ENCODE results near the gene NFE2L1.
"Not testable (repeated sequence)": the region's sequence is repeated elsewhere in the genome, so short reads cannot be mapped to it uniquely, and the experiment has no call there.

Gene NFE2L1

DNA sequence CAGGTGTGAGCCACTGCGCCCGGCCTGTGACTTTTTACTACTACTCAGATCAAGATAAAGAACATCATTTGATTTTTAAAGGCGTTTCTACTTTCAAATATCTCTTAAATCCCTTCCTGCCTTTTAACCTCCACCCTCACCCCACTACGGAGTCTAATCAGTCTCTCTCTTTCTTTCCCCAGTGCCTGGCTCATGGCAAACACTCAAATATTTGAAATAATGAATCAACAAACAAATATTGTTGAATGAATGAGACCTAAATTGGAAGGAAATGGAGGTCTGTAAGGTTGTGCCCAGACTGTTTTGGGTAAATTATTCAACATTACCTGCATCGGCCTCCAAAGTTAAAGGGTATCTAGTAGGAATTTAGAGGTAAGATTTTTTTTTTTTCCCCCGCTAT is 25.3 kb upstream of the NFE2L1 start:
- no peak overlapping the region for H3K4me3 ChIP-seq (ENCODE audit: low read depth, low read length)

DNA sequence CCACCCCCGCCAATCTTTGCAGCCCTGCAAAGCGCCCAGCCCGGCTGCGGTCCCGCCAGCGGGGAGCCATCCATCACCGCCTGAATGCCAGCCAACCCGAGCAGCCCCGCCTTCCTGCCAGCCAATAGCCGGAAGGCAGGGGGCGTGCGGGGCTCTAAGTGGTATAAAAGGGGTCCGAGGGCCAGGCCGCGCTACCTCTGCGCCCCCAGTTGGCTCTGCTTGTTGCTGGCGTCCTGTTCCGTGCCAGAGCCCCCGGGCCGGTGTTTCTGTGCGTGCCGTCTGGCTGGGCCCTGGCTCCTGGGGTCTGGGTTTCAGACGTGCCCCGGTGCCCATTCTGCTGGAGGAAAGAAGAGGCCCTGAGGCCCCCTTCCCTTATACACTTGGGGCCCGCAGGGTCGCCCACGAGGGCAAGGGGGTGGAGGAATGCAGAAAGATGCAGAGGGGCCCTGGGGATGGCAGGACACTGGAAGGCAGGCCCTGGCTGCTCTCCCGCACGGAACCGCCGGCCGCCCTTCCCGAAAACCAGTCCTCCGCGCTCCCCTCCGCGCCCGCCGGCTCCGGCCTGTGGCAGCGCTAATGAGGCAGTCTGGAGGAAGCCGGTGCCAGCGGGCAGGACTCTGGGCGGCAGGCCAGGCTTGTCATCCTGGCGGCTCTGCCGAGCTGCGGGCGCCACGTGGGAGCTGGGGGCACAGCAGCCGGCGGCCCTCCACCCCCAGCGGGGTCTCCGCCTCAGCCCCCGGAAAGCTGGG is 24.6 kb upstream of the NFE2L1 start:
- H3K4me3 ChIP-seq (ENCODE audit: low read depth, low read length), result peak overlapping the region; percentile 38

DNA sequence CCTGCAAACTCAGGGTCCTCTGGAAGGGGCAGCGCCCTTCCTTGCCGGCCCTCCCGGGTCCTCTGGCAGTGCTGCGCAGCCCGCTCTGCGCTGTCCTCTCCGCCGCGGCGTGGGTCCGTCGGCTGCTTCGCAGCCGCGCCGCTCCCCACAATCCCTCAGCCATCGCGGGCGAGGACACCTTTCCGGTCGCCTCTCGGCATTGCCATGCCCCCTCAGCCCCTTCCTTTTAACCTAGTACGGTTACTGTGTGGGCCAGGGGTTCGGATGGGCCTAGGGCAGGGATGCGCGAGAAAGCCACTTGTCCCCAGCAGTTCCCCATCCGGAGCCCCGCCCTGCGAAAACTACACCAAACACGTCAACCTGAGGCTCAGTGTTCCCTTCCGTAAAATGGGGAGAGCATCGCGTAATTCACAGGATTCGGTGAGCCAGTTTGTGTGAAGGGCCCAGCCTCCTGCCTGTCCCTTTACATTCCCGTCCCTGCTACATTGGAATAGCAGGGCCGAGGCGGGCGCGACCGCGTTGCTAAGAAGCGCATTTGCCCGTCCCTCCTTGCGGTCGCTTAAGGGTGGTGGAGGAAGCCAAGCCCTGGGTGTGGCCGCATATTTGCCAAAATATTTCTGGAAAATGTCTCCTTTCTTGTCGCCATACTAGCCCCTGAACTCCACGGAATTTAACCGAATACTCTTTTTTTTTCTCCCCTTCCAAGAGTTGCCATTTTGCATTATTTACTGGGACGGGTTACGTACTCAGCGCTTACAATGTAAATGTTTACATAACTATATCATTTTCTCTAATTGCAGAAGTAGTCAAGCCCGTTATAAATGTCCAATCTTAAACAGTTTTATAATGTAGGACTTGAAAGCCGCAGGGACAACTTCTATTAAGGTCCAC is 23.8 kb upstream of the NFE2L1 start:
- H3K4me3 ChIP-seq (ENCODE audit: low read depth, low read length), result peak overlapping the region; percentile 38

DNA sequence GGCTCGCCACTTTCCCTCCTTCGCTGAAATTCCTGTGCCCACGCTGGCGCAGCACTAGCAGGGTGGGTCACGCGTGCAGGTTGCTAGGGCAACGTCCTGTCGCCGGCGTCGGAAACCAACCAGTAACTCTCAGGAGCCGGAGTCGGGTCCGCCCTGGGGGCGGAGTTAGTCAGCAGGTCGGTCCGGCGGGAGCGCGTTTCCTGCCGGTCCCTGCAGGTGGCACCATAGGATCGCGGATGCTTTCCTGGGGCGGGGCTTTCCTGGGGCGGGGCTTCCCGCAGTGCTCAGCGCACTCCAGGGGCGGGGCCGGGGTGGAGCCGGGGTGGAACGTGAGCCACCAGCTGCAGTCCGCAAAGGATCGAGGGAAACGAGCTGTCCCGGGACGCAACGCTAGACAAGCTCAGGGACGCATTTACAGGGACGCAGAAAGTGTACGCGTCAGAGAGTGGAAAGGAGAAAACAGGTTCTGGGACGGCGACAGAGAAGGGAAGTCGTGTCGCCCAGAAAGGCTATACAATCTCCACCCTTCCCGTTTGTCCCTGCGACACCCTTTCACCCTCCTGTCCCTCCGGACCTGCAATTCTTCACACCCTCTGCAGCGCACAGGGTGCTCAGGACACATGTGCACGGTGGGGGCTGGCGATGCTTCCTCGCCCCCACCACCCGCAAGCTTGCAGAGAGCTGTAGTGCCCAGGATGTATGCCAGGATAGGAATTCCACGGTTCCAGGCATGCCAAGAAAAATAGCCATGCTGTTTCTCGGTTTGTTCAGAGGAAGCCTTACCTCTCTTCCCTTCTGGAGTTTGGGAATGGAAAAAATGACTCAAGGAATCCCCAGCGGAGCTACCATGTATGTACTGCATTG is 22.9 kb upstream of the NFE2L1 start:
- peak overlapping the region; percentile 70 for H3K4me3 ChIP-seq (ENCODE audit: low read depth, low read length)

DNA sequence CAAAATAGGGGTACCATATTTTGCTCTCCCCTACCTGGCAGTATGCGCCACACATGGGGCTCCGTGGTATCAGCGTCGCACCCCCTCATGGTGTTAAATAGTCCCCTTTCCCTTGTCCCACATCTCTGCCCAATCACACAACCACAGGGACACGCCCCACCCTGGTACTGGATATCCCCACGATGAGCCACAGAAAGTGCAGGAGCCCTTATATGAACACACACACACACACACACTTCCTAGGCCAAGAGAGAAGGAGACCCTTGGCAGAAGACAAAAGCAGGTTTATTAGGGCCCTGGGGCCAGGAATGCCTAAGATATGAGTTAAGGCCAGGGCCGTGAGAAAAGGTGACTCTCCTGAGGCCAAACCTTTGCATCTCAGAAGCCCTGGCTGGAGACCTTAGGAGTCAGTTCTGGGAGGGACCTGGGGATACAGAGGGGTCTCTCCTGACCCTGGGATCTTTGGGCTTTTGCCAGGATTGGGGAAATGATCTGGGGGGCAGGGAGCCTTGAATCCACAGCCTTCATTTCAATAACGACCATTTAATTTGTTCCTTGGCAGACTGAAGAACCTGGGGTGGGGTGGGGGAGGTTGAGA is 22.2 kb upstream of the NFE2L1 start:
- no peak overlapping the region for H3K4me3 ChIP-seq (ENCODE audit: low read depth, low read length)

DNA sequence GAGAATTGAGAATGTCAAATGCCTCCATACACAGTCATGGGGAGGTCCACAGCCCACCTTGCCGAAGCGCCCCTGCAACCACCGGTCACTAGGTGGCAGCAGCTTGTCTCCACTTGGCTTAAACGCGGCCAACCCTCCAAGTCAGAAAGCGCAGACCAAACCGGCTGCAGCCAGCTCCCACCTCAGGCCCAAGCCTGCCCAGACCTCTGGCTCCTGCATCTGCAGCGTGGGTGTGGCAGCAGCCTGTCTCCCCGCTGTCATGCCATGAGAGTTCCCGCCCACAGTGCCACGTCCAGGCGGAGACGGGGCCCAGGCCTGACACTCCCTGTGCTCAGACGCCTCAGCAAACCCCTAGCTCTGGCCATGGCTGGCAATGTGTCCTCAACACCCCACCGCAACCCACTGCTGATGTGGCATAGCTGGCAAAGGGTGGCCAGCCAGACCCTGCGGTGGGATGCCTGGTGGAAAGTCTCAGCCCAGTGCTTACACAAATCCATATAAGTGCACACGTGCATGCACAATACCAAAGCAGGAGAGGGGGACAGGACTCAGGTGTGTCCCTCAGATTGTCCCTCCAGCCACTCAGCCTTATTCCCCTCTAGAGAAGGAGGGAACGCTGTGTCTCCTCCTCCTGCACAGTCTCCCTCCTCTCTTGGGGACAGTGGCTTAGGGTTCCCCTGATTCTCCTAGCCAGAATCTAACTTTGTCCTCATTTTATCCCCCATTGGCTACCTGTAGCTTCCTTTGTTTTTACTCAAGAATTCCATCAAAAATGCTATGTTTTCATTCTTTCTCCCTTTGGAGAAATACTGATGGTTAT is 21.4 kb upstream of the NFE2L1 start:
- no peak overlapping the region for H3K4me3 ChIP-seq (ENCODE audit: low read depth, low read length)

DNA sequence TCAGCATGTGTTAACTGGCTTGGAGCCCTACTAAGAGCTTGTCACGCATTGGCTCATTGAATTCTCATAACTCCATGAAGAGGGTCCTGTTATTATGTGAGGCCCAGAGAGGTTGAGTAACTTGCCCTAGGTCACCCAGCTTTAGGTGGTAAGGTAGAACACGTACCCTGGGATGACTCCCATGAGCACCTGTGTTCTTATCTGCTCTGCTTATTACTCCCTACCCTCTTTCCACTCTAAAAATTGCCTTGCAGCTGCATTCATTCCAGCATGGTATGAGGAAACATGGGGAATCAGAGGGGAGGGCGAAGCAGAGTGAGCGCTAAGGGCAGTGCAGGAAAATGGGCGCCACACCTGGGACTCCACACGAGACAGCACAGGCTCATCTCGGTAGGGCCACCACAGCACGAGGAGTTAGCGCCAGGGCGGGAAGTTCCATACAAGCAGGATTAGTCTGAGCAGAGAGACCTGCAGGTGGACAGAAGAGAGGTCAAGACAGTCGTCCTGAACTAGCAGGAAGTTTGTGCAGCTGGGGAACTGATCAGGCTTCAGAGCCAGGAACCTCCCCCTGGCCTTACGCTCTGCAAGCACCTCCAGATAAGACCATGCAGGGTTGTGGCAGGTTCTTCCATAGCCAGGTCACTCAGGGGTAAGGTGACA is 20.7 kb upstream of the NFE2L1 start:
- no peak overlapping the region for H3K4me3 ChIP-seq (ENCODE audit: low read depth, low read length)

DNA sequence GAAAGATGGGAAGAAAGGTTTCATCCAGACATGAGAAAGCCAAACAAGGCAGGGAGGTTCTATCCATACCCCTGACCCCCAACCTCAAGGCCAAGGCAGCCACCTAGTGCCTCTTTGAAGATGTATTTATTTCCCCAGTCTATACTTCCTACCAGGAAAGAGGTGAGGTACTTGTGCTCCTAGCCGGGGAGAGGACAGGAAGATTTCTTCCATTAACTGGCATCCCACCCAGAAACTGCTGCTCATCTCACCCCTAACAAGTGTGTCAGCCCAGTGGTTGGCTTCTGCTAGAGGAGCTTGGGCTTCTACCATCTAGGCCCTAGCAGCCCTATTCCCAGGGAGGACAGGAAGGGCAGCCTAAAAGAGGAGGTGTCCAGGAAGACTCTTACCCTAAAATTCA is 19.4 kb upstream of the NFE2L1 start:
- H3K4me3 ChIP-seq (ENCODE audit: low read depth, low read length), result no peak overlapping the region

DNA sequence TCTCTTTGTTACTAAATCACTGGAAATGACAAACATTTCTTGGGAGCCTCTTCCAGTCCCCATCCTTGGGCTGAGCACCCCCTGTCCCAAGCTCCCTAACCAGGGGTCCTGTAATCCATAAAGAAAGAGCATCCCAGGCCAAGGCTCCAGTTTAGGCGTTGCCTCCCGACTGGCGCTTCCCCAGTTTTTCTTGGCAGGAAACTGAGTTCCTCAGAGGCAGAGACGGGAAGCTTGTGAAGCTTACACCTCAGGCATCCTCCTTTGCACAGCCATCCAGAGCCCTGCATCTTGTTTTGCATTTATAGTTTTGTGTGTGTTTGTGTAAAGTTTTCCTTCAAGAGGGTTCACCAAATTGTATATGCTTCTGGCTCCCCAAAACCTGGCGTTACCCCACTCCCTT is 17.6 kb upstream of the NFE2L1 start:
- no peak overlapping the region for H3K4me3 ChIP-seq (ENCODE audit: low read depth, low read length)

DNA sequence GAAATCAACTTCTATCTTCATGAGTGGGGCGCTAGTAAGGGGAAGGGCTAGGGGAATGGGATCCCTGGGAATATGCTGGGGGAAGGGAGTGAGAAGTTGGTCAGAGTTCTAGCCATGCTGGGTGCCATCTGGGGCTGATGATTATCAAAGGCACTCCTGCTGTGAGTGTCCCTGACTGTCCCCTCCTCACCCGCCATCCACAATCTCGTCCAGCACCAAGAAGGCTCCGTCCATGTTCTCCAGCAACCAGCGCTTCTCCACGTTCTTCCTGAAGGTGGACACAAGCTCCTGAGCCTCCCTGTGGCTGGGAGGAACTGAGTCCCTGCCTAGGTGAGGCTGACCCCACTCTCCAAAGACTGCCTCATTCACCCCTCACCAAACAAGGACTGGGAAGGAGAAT is 16.2 kb upstream of the NFE2L1 start:
- no peak overlapping the region for H3K4me3 ChIP-seq (ENCODE audit: low read depth, low read length)

DNA sequence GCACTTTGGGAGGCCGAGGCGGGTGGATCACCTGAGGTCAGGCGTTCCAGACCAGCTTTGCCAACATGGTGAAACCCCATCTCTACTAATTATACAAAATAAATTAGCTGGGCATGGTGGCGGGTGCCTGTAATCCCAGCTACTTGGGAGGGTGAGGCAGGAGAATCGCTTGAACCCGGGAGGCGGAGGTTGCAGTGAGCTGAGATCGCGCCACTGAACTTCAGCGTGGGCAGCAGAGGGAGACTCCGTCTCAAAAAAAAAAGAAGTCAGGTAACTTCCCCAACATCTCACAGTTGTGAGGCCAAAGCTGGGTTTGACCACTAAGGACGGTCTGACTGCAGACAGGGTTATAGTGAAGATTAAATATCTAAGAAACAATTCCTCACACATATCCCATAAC is 13.4 kb upstream of the NFE2L1 start:
- H3K4me3 ChIP-seq (ENCODE audit: low read depth, low read length), result not testable (repeated sequence)

DNA sequence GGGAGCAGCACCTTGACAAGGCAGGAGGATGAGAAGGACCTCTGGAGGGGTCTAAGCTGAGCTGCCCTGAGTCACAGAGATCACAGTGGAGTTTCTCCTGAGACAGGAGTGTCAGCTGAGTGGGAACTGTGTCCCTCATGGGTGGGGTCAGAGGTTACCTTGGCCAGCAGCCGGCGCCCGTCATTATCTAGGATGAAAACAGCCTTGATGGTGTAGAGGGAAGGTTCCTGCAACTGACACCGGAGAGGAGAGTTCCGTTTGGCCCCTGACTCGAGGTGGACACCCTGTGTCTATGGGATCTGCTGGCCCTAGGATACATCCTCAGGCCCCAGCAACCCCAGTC is 11.5 kb upstream of the NFE2L1 start:
- no peak overlapping the region for H3K4me3 ChIP-seq (ENCODE audit: low read depth, low read length)

DNA sequence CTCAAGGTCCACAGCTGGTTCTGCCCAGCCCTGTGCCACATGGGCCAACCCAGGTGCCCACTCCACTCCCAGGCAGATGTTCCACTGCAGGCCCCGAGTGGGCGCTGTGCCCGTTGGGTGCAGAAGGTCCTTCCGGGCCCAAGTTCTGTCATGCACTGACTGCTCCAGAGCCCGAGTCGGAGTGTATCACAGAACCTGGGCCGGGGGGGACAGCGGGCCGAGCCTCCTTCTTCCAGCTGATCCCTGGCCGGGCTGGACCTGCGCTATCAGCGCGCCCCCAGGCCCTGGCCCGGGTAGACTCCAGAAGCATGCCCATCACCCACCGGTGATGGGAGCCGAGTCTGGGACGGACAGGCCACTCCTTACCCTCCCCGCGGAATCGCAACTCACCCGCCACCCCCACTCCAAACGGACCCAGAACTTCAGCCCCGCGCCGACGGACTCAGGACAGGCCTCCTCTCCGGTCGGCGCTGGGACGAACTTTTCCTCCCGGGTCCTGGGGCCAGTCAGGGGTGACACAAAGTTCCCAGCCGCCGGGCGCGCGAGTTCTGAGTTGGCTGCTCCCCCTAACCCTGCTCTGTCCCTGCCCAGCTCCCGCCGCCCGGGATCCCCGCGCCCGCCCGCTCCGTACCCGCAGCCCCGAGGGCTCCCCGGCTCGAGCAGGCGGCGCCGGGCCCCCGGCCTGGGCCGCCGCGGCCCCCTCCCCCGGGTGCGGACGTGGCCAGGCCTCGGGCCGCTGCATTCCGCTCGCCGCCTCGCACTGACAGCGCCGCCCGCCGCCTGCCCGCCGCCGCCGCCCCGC is 10.9 kb upstream of the NFE2L1 start, which contains the start of gene COPZ2:
TSS of gene COPZ2 (minus strand) at position 762 of the 802 bp plus-strand sequence. CDS start at position 742, 20 bp downstream.
- peak within 1 kb of the TSS; percentile 42 for H3K4me3 ChIP-seq (ENCODE audit: low read depth, low read length)

DNA sequence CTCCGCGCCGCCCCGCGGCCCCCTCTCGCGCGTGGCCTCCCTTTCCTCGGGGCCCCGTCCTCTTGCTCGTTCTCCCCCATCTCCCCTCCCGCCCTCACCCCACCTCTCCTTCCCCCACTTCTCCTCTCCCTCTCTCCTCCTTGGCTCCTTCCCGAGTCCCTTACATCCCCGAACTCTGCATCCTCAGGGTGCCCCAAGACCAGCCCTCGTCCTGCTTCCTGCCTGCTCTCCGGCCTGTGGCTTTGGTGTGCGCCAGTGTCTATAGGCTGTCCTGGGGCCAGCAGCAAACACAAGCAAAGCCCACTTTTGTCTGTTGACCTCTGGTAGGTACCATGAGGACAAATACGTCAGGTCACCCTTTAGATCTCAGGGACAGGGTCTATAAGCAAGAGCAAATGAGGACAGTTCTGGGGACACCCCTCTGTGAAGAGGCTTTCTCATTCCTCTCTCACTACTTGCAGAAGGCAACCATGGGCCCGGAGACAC is 10.3 kb upstream of the NFE2L1 start:
- no peak overlapping the region for H3K4me3 ChIP-seq (ENCODE audit: low read depth, low read length)

DNA sequence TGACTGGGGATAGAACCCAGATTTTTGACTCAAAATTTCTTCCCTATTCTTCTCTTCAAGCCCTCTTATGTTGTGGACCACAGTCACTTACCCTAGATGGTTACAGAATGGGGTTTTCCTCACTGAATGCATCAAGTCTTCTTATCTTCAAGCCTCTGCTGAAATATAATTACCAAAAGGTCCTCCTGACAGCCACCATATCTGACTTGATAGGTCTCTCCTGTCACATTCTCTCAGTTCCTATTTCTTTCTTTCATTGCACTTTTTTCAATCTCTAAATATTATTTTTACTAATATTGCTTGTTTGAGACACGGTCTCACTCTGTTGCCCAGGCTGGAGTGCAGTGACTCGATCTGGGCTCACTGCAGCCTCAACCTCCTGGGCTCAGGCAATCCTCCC is 9.5 kb upstream of the NFE2L1 start:
- no peak overlapping the region for H3K4me3 ChIP-seq (ENCODE audit: low read depth, low read length)

DNA sequence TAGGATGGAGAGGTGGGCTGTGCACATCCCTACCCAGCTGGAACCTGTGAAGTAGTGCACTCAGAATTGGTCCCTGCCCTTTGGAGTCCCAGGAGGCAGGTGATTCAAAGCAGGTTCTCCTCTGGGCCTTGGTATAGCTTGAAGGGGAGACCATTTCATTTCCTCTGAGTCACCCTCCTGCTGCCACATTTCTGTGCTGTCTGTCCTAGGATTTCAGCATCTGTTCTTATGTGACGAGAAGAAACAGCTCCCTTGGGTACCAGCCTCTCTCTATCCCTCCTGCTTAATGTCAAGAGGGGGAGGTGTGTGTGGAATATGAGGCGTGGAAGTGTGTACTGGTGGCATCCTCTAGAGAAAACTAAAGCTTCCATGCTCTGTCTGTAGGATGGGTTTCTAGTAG is 5.0 kb upstream of the NFE2L1 start:
- H3K4me3 ChIP-seq (ENCODE audit: low read depth, low read length), result no peak overlapping the region

DNA sequence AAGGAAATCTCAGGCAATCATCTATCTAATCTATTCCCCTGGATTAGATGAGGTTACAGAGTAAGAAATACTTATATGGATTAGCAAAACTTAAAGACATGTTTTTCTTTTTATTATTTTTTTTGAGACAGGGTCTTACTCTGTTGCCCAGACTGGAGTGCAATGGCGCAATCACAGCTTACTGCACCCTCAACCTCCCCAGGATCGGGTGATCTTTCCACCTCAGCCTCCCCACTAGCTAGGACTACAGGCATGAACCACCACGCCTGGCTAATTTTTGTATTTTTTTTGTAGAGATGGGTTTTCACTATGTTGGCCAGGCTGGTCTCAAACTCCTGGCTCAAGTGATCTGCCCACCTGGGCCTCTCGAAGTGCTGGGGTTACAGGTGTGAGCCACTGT is 3.3 kb upstream of the NFE2L1 start:
- no peak overlapping the region for H3K4me3 ChIP-seq (ENCODE audit: low read depth, low read length)

DNA sequence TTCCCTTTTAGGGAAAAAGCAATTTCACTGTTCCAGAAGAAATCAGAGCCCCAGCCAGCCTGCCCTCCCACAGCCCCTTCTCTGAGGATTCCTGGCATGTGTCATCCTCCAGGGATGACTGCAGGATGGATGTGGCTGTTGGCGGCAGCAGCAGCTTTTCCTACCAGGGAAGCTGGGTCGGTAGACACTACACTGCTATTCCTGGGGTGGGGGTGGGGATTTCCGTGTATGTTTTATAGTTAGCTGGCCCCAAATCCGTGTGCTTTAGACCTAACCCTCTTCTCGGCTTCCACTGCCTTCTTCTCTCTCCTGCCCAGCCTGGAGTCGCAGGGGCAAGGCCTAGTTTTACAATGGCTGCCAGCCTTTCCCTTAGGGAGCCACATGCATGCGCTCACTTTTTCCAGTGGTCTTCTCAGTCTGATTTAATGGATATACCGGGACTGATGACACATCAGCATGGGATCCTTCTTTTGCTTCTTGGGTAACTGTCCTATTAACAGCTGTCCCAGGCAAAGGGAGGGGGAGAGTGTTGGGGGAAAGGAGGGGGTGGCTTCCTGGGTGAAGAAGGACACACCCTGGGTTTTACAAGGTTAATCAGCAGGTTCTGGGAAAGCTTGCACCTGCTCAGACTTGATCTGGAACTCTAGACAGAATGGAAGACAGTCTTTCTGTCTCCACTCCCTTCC is 2.7 kb upstream of the NFE2L1 start:
- no peak overlapping the region for H3K4me3 ChIP-seq (ENCODE audit: low read depth, low read length)
